CD4-positive, alpha-beta T cell treated with Interleukin-21 for 1 hour (primary cell): ENCODE results near the gene TBX3.

ENCODE experiments used
- DNase-seq: peaks from one replicate; pipeline ENCODE4 v3.0.0-alpha.2; 2020

Gene TBX3

GRCh38 chr12:114696443-114697242 is 12.7 kb upstream of the TBX3 start:
- no peak for DNase-seq

- no peak for DNase-seq
These were observed 11.3 kb upstream of the TBX3 start for GRCh38 chr12:114695305-114695592.

DNA sequence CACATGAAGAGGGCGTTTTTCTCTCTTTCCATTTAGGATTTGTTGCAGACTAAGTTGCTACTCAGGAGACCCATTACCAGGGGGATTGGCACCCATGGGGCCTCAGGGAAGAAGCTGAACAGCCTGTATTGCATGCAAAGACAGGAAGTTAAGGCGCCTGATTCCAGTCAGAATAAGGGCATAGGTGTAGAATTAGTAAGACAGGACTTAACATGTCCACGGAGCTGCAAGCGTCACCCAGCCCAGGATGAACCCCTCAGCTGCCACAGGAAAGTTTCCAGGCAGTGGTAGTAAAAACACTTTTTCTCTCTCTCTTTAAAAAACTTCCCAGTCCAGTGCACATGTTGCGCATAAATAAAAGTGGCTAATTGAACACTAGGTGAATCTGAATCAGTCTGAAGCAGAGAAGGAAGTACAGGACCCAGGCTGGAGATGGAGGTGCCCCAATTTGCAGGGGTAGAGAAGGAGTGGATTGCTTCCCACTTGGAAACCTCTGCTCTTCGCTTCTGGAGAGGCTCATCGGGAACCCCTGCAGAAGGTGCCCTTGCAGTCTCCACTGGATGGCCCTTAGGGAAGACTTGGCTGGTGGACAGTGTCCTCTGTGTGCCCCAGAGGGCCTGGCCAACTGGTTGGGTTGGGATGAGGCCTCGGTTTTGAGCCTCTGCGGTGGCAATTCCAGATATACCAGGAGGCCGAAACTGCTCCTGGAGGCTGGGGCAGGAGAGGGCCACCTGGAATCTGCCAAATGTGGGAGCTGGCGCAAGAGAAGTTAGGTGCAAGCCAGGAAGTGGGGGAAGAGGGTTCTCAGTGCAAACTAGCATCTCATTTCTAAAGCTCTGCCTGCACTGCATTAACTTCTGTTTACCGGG is 10.7 kb upstream of the TBX3 start:
- DNase-seq, result no peak

DNA sequence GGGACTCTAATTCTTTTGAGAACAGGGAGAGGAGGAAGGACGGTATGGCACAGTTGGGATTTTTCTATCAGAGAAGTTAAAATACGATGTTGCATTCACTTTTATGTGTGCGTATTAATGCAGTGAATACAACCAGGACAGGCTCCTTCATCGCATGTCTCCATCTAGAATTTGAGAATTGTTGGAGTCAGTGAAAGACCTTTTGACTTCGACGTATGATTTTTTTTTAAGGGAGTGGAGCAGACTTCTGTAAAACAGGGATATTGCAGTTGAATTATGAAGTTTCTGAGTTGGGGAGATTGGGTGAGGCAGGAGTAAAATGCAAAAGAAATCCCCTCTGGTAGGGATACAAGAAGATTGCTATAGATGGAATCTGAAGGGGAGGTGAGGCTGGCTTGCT is 9.6 kb upstream of the TBX3 start:
- no peak for DNase-seq

DNA sequence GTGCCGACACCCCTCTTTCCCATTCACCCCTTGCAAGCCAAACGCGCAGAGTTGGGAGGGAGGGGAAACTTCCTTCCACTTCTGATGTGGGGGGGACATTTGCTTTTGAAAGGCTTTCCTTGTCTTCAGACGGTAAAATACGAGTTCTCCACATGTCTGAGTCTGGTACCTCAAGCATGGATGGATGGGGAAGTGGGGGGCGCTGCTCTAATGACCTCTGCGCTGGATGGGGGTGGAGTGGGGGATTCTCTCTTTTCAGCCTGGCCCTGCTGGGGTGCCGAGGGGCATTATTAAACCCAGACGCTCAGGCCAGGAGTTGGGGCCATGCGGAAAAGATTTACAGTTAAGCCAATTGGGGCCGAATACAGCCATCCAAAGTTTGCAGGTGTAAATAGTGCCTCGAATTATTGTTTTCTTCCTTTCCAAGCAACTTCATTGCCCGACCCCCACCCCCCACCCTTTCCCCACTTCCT is 9.1 kb upstream of the TBX3 start:
- DNase-seq, result no peak

DNA sequence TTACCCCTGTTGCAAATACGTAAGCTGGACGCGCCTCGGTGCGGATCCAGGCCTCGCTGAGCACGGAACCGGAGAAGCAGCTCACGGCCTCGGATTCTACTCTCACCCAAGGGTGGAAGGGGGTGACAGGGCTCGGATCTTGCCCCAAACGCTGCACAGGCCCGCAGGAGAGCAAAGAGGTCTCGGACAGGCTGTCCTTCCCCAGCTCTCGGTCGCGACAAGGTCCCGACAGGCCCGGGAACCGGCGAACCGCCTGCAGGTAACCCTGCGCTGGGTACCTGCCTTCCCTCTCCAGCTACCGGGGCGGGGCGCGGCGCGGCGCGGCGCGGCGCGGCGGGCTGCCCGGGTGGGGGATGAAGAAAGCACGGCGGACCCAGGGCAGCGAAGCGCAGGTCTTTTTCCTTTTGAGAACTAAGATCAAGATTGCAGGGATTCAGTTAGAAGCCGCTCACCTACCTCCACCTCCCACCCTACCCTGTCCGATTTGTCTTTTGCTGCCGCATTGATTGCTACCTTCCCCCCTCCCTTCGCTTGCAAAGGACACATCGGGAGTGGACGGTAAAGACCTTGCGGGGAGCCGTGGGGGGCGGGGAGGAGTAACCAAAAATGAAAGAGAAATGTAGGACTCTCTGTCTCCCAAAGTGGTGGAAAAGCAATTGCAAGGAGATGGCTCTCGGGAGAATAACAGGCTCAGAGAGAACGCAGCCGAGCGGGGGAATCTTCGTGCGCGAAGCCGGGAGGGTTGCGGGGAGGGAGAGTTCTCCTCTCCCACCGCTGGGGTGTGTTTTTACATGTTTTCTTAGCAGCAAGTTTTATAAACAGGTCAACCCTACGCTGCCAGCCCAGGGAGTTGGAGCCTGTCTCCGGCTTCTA is 8.4 kb upstream of the TBX3 start:
- no peak for DNase-seq

- no peak for DNase-seq
These were observed 7.8 kb upstream of the TBX3 start for GRCh38 chr12:114691763-114692185.

GRCh38 chr12:114691196-114691595 is 7.2 kb upstream of the TBX3 start:
- no peak for DNase-seq

- DNase-seq, result no peak
These were observed 6.5 kb upstream of the TBX3 start for GRCh38 chr12:114690267-114691135.

DNA sequence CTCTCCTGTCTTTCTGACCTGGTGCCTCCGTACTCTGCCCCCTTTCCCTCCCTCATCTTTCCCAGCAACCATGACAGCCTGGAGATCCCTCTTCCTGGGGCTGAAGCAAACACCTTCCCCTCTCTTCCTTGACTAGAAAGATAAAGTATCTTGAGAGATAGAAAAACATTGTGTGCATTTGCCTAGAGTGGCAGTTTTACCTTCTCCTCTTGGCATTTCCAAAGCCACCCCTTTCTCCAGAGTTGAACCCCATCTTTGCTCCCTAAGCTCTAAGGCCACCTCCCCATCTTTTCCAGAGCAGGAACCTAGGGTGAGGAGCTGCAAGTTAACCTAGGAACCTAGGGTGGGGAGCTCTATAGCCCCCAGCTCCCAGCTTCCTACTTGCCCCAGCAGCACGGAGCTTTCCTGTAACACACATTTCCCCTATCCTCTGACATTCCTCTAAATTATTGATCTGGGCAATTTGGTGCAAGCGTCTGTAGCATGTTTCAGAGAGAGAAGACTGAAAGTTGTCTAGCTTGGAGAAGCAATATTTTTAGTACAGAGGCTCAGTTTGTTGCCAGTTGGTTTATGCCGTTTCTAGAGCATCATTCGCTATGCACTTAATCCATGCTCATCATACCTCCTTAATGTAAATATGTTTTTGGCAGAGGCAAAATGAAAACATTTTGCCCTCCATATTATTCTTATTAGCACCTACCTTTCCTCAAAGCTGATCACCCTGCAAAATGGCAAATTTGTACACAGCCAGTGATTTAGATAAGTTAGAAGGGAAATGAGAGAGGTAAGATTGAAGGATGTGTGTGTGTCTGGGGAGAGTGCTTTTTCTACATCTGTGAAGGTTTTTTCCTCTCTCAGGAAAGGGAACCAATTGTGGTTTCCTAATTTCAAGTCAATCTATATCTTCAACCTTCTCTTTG is 5.4 kb upstream of the TBX3 start:
- DNase-seq, result no peak

- no peak for DNase-seq
These were observed 4.4 kb upstream of the TBX3 start for GRCh38 chr12:114688256-114688845.

GRCh38 chr12:114687802-114688201 is 3.8 kb upstream of the TBX3 start:
- DNase-seq, result no peak

GRCh38 chr12:114686773-114687500 is 3.0 kb upstream of the TBX3 start:
- no peak for DNase-seq

GRCh38 chr12:114686426-114686772 is 2.4 kb upstream of the TBX3 start:
- DNase-seq, result no peak

GRCh38 chr12:114685869-114686268 is 1.9 kb upstream of the TBX3 start:
- DNase-seq, result no peak

GRCh38 chr12:114685320-114685781 is 1.4 kb upstream of the TBX3 start:
- DNase-seq, result no peak

- no peak for DNase-seq
These were observed 897 bp upstream of the TBX3 start for GRCh38 chr12:114684870-114685273.

GRCh38 chr12:114683709-114684097 is 272 bp downstream of the TBX3 start:
- DNase-seq, result no peak

- DNase-seq, result no peak
These were observed 928 bp downstream of the TBX3 start for GRCh38 chr12:114682785-114683708.
